ENCODE measurements around the gene MRPL17.

MRPL17 gene

GRCh38 chr11:6681949-6682348, 1.2 kb downstream of the MRPL17 start:
- DNase-seq: no peak

GRCh38 chr11:6681505-6681904, 1.6 kb downstream of the MRPL17 start:
- DNase-seq: no peak

GRCh38 chr11:6677018-6677417, 6.1 kb downstream of the MRPL17 start:
- DNase-seq: no peak

- no peak for DNase-seq
Observed at GRCh38 chr11:6674862-6675261, 8.3 kb downstream of the MRPL17 start.

GRCh38 chr11:6674219-6674597, 8.9 kb downstream of the MRPL17 start:
- no peak for DNase-seq

- DNase-seq: no peak
Observed at GRCh38 chr11:6673523-6674218, 9.5 kb downstream of the MRPL17 start.

- no peak for DNase-seq
Observed at GRCh38 chr11:6671991-6672390, 11.1 kb downstream of the MRPL17 start.

GRCh38 chr11:6670202-6670830, 12.8 kb downstream of the MRPL17 start:
- DNase-seq: no peak

- no peak for DNase-seq
Observed at GRCh38 chr11:6667733-6668374, 15.3 kb downstream of the MRPL17 start.

GRCh38 chr11:6666302-6667183, 16.6 kb downstream of the MRPL17 start:
- DNase-seq: no peak

- no peak for DNase-seq
Observed at GRCh38 chr11:6664551-6664950, 18.6 kb downstream of the MRPL17 start.

GRCh38 chr11:6663794-6664469, 19.2 kb downstream of the MRPL17 start:
- no peak for DNase-seq

GRCh38 chr11:6660712-6661111, 22.4 kb downstream of the MRPL17 start:
- no peak for DNase-seq

GRCh38 chr11:6658647-6659046, 24.5 kb downstream of the MRPL17 start:
- no peak for DNase-seq

- DNase-seq: no peak
Observed at GRCh38 chr11:6657346-6657745, 25.8 kb downstream of the MRPL17 start.

- DNase-seq: no peak
Observed at GRCh38 chr11:6656936-6657335, 26.2 kb downstream of the MRPL17 start.

GRCh38 chr11:6656584-6656915, 26.6 kb downstream of the MRPL17 start:
- DNase-seq: no peak

- DNase-seq: no peak
Observed at GRCh38 chr11:6655790-6656583, 27.2 kb downstream of the MRPL17 start, which contains the start of gene DCHS1. Gene DCHS1 (minus strand): TSS chr11:6655809. CDS start chr11:6641613, 14,196 bp downstream.

GRCh38 chr11:6655020-6655789, 27.9 kb downstream of the MRPL17 start:
- no peak for DNase-seq

- no peak for DNase-seq
Observed at GRCh38 chr11:6654281-6655019, 28.7 kb downstream of the MRPL17 start.
